HEK293 (cell line): Measurements from ENCODE around the gene MYO1D.

Source experiments
- CTCF ChIA-PET: fragments of 350-600 bp; formaldehyde crosslinking; extraction: SDS; loops from one replicate; lab custom pipeline; 2021; ENCODE audit warnings: antibody characterized with exemption; lab: Yijun Ruan, JAX
- POLR2A ChIA-PET: fragments of 300-600 bp; formaldehyde crosslinking; extraction: SDS; loops from one replicate; lab custom pipeline; 2020; ENCODE audit warnings: antibody characterized with exemption, inconsistent platforms; lab: Yijun Ruan, JAX
- H3K27ac ChIP-seq: fragments of 200-500 bp; sonication (Bioruptor generic); 2 replicates; pipeline ENCODE4 v1.5.1; 2014; ENCODE audit warnings: low read depth, low read length, control low read depth, inconsistent platforms; ENCODE audit errors: extremely low read depth
- H3K36me3 ChIP-seq, 2 experiments: fragments of 200-500 bp in 1 of 2; sonication (Bioruptor generic) in 1 of 2; 1 replicate in 1 of 2; 2 replicates in 1 of 2; pipeline ENCODE4 v1.5.1; 2014 to 2017; ENCODE audit warnings: inconsistent platforms in 2 of 2, low read length in 2 of 2; ENCODE audit not compliant: control insufficient read depth in 2 of 2, insufficient read depth in 1 of 2
- H3K4me1 ChIP-seq: fragments of 200-500 bp; sonication (Bioruptor generic); 2 replicates; pipeline ENCODE4 v1.5.1; 2014; ENCODE audit warnings: mild to moderate bottlenecking, low read length, inconsistent platforms; ENCODE audit not compliant: control insufficient read depth, insufficient read depth
- H3K4me3 ChIP-seq: 2 replicates; pipeline ENCODE4 v1.5.1; 2011; ENCODE audit warnings: low read depth, mild to moderate bottlenecking, control low read depth, low read length, moderate library complexity
- H3K9me3 ChIP-seq: fragments of 200-500 bp; sonication (Bioruptor generic); 2 replicates; pipeline ENCODE4 v1.5.1; 2014; ENCODE audit warnings: low read depth, low read length, inconsistent platforms; ENCODE audit not compliant: control insufficient read depth, insufficient read depth
- BCL11A ChIP-seq: fragments of 450-650 bp; formaldehyde crosslinking; IDR thresholded peaks from 2 replicates; pipeline ENCODE4 v1.5.1; 2016; ENCODE audit warnings: low read depth, missing biosample characterization, missing genetic modification characterization
- EGR2 ChIP-seq: fragments of 450-650 bp; formaldehyde crosslinking; IDR thresholded peaks from 2 replicates; pipeline ENCODE4 v1.5.1; 2016; ENCODE audit warnings: low read depth, missing biosample characterization, missing genetic modification characterization
- ELK4 ChIP-seq: IDR thresholded peaks from 2 replicates; pipeline ENCODE4 v1.6.1; 2011; ENCODE audit warnings: mild to moderate bottlenecking, low read depth, low read length, borderline replicate concordance
- HOXA7 ChIP-seq: sonication (generic); formaldehyde crosslinking; IDR thresholded peaks from 2 replicates; pipeline ENCODE4 v1.8.1; 2022; ENCODE audit warnings: missing genetic modification reagents, borderline replicate concordance
- HOXD13 ChIP-seq: sonication (generic); formaldehyde crosslinking; IDR thresholded peaks from 2 replicates; pipeline ENCODE4 v1.8.0; 2022; ENCODE audit warnings: missing genetic modification reagents, borderline replicate concordance
- IKZF3 ChIP-seq: fragments of 450-650 bp; IDR thresholded peaks from 2 replicates; pipeline ENCODE4 v1.5.0; 2018; ENCODE audit warnings: missing biosample characterization, mild to moderate bottlenecking, missing genetic modification characterization, moderate library complexity
- KLF16 ChIP-seq: fragments of 450-650 bp; formaldehyde crosslinking; IDR thresholded peaks from 2 replicates; pipeline ENCODE4 v1.5.1; 2017; ENCODE audit warnings: missing biosample characterization, missing genetic modification characterization
- SALL2 ChIP-seq: fragments of 450-650 bp; formaldehyde crosslinking; IDR thresholded peaks from 2 replicates; pipeline ENCODE4 v1.5.0; 2017; ENCODE audit warnings: missing biosample characterization, mild to moderate bottlenecking, missing genetic modification characterization, borderline replicate concordance
- SP7 ChIP-seq: fragments of 450-650 bp; formaldehyde crosslinking; IDR thresholded peaks from 2 replicates; pipeline ENCODE4 v1.5.1; 2016; ENCODE audit warnings: missing biosample characterization, missing genetic modification characterization
- ZBTB48 ChIP-seq: fragments of 450-650 bp; formaldehyde crosslinking; IDR thresholded peaks from 2 replicates; pipeline ENCODE4 v1.5.1; 2016; ENCODE audit warnings: missing biosample characterization, missing genetic modification characterization
- ZFP41 ChIP-seq: fragments of 450-650 bp; formaldehyde crosslinking; IDR thresholded peaks from 2 replicates; pipeline ENCODE4 v1.5.1; 2016; ENCODE audit warnings: missing biosample characterization, missing genetic modification characterization, borderline replicate concordance
- ZNF266 ChIP-seq: fragments of 450-650 bp; formaldehyde crosslinking; IDR thresholded peaks from 2 replicates; pipeline ENCODE4 v1.5.1; 2016; ENCODE audit warnings: missing biosample characterization, missing genetic modification characterization, low read depth
- ZNF274 ChIP-seq, 2 experiments: fragments of 200-500 bp in 1 of 2; fragments of 450-650 bp in 1 of 2; sonication (Bioruptor generic) in 1 of 2; formaldehyde crosslinking in 1 of 2; IDR thresholded peaks; 2 replicates each; pipeline versions ENCODE4 v1.5.1 to v1.6.1; 2014 to 2016; ENCODE audit warnings: borderline replicate concordance in 1 of 2, inconsistent platforms in 1 of 2, low read length in 1 of 2, missing biosample characterization in 1 of 2, missing genetic modification characterization in 1 of 2
- ZNF335 ChIP-seq: fragments of 450-650 bp; formaldehyde crosslinking; conservative IDR thresholded peaks from 2 replicates; pipeline ENCODE4 v1.5.1; 2016; ENCODE audit warnings: missing biosample characterization, missing genetic modification characterization
- ZNF354C ChIP-seq: fragments of 450-650 bp; formaldehyde crosslinking; IDR thresholded peaks from 2 replicates; pipeline ENCODE4 v1.5.1; 2016; ENCODE audit warnings: missing biosample characterization, missing genetic modification characterization, low read depth, borderline replicate concordance
- ZNF37A ChIP-seq: fragments of 450-650 bp; IDR thresholded peaks from 2 replicates; pipeline ENCODE4 v1.5.1; 2018; ENCODE audit warnings: missing biosample characterization, missing genetic modification characterization
- ZNF433 ChIP-seq: fragments of 450-650 bp; formaldehyde crosslinking; IDR thresholded peaks from 2 replicates; pipeline ENCODE4 v1.5.1; 2016; ENCODE audit warnings: missing biosample characterization, missing genetic modification characterization, low read depth
- ZNF48 ChIP-seq: fragments of 450-650 bp; formaldehyde crosslinking; IDR thresholded peaks from 2 replicates; pipeline ENCODE4 v1.5.1; 2016; ENCODE audit warnings: missing biosample characterization, missing genetic modification characterization
- ZNF555 ChIP-seq: fragments of 450-650 bp; formaldehyde crosslinking; conservative IDR thresholded peaks from 2 replicates; pipeline ENCODE4 v1.5.1; 2017; ENCODE audit warnings: missing biosample characterization, mild to moderate bottlenecking, missing genetic modification characterization, inconsistent platforms
- ZNF571 ChIP-seq: fragments of 450-650 bp; formaldehyde crosslinking; IDR thresholded peaks from 2 replicates; pipeline ENCODE4 v1.5.0; 2017; ENCODE audit warnings: missing biosample characterization, missing genetic modification characterization
- ZNF629 ChIP-seq: fragments of 450-650 bp; formaldehyde crosslinking; IDR thresholded peaks from 2 replicates; pipeline ENCODE4 v1.5.1; 2017; ENCODE audit warnings: missing biosample characterization, missing genetic modification characterization
- ZNF639 ChIP-seq: fragments of 450-650 bp; formaldehyde crosslinking; IDR thresholded peaks from 2 replicates; pipeline ENCODE4 v1.5.1; 2016; ENCODE audit warnings: missing biosample characterization, missing genetic modification characterization
- ZNF76 ChIP-seq: fragments of 450-650 bp; formaldehyde crosslinking; IDR thresholded peaks from 2 replicates; pipeline ENCODE4; 2016; ENCODE audit warnings: low read depth, missing biosample characterization, missing genetic modification characterization, borderline replicate concordance
- ZNF843 ChIP-seq: fragments of 450-650 bp; formaldehyde crosslinking; IDR thresholded peaks from 2 replicates; pipeline ENCODE4 v1.5.1; 2016; ENCODE audit warnings: missing biosample characterization, missing genetic modification characterization
- ZSCAN5A ChIP-seq: fragments of 450-650 bp; formaldehyde crosslinking; IDR thresholded peaks from 2 replicates; pipeline ENCODE4 v1.5.1; 2016; ENCODE audit warnings: missing biosample characterization, missing genetic modification characterization
- ZXDB ChIP-seq: fragments of 450-650 bp; formaldehyde crosslinking; IDR thresholded peaks from 2 replicates; pipeline ENCODE4 v1.5.1; 2016; ENCODE audit warnings: missing biosample characterization, missing genetic modification characterization
- TF ChIP-seq, protein P1 (sequence below): fragments of 450-650 bp; formaldehyde crosslinking; IDR thresholded peaks from 2 replicates; pipeline ENCODE4 v1.5.1; 2016; ENCODE audit warnings: missing biosample characterization, missing genetic modification characterization

MYO1D gene

GRCh38 chr17:32651084-32651483, 225.8 kb downstream of the MYO1D start (continued):
- no peak for TF ChIP-seq EGR2 (tag by site-specific recombination)
- no peak for TF ChIP-seq ZSCAN5A (tag by site-specific recombination)

DNA sequence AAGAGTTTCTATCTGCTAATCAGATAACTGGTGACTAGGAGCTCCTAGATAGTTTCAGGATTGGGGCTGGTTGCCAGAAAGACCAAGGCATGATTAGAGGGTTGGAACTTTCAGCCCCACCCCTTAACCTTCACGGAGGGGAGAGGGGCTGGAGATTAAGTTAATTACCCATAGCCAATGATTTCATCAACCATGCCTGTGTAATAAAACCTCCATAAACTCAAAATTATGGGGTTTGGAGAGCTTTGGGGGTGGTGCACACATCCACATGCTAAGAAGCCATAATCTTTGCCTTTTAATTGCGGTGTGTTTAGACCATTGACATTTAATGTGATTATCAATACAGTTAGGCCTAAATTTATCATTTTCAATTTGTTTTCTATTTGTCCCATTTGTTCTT, 228.5 kb downstream of the MYO1D start:
- H3K36me3 ChIP-seq = peaks cover 12 to 26% of the 10 kb centered on the region in 2 experiments
- H3K4me1 ChIP-seq = no peaks in the 10 kb centered on the region
- no peak overlapping the region for H3K4me3 ChIP-seq
- CTCF ChIA-PET = interaction anchor here (0.6 to 3.4 kb wide), 3 partner anchors 10 to 73 kb away, joined by 3 to 22 read pairs (median 3); no protein-coding TSS in a partner anchor
- H3K9me3 ChIP-seq = no peaks in the 10 kb centered on the region
- POLR2A ChIA-PET = no interaction called here
- H3K27ac ChIP-seq = no peak overlapping the region
- TF ChIP-seq HOXA7 (CRISPR knock-in tag) (no peak), ZNF571 (no peak), ZNF76 (tag by site-specific recombination) (no peak), ZNF37A (tag by site-specific recombination) (no peak), SP7 (peak; percentile 99), ZNF639 (tag by site-specific recombination) (no peak), ZNF433 (tag by site-specific recombination) (no peak)

- TF ChIP-seq KLF16 (tag by site-specific recombination) = no peak
- TF ChIP-seq SALL2 = no peak
- TF ChIP-seq ZFP41 (tag by site-specific recombination) = no peak
- TF ChIP-seq ZNF48 (tag by site-specific recombination) = no peak
- TF ChIP-seq ZNF354C (tag by site-specific recombination) = no peak
- no peak for TF ChIP-seq HOXD13 (CRISPR knock-in tag)
- no peak for TF ChIP-seq ELK4
- TF ChIP-seq ZNF274 (IDR thresholded peaks at IDR 0.05; ENCODE audit: low read length) = no peak
- TF ChIP-seq ZNF274 (tag by site-specific recombination; IDR thresholded peaks at IDR 0.05; ENCODE audit: borderline replicate concordance) = no peak
- TF ChIP-seq BCL11A (tag by site-specific recombination) = no peak
- no peak for TF ChIP-seq IKZF3 (tag by site-specific recombination)
- TF ChIP-seq ZBTB48 (tag by site-specific recombination) = no peak
- TF ChIP-seq ZNF335 = no peak
- TF ChIP-seq ZNF37A (tag by site-specific recombination) = no peak
- TF ChIP-seq ZXDB (tag by site-specific recombination) = no peak
- no peak for TF ChIP-seq ZNF555
- TF ChIP-seq, protein P1, sequence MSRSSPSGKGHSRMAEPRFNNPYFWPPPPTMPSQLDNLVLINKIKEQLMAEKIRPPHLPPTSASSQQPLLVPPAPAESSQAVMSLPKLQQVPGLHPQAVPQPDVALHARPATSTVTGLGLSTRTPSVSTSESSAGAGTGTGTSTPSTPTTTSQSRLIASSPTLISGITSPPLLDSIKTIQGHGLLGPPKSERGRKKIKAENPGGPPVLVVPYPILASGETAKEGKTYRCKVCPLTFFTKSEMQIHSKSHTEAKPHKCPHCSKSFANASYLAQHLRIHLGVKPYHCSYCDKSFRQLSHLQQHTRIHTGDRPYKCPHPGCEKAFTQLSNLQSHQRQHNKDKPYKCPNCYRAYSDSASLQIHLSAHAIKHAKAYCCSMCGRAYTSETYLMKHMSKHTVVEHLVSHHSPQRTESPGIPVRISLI (tag by site-specific recombination) = no peak
- TF ChIP-seq ZNF843 (tag by site-specific recombination) = no peak
- TF ChIP-seq ZNF629 (tag by site-specific recombination) = no peak
- no peak for TF ChIP-seq ZNF266 (tag by site-specific recombination)
- ChIA-PET CTCF (interaction anchor here (0.6 to 2.3 kb wide), 5 partner anchors 12 to 290 kb away, joined by 3 to 16 read pairs (median 4); no protein-coding TSS in a partner anchor), POLR2A (no interaction called here)
- peaks cover 4 to 18% of the 10 kb centered on the region in 2 experiments for H3K36me3 ChIP-seq
- no peaks in the 10 kb centered on the region for H3K4me1 ChIP-seq
- no peaks in the 10 kb centered on the region for H3K9me3 ChIP-seq
- no peak overlapping the region for H3K4me3 ChIP-seq
- H3K27ac ChIP-seq = no peak overlapping the region
Observed at GRCh38 chr17:32646941-32647340, 230.0 kb downstream of the MYO1D start.
